Urothelium cell line (cell line): Measurements from ENCODE around the gene CADM1.

Experiments used
- DNase-seq: peaks from one replicate; pipeline ENCODE4 v3.0.0; 2011; ENCODE audit warnings: low spot score, mixed read lengths
- FAIRE-seq: peaks from 2 replicates; lab custom pipeline; 2011; peaks lifted over from hg19 to GRCh38; lab: Jason Lieb, UNC

Gene CADM1

DNA sequence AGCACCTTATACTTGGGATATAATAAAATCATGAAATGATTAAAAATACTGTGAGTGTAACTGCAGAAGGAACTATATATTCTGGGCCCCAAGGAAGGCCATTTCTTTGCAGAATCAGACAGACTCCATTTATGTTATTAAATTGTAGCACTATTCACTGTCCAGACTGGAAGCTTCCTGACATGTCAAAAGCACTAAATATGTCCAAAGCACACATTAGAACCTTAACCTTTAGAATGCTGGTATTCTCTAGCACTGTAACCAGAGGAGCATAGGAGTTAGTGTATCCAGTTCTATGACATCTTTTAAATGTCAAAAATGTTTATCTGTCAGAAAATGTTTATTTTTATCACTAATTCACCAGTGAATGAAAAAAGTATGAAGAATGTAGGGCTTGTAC lies 246.9 kb downstream of the CADM1 start:
- FAIRE-seq (no peak), DNase-seq (no peak)

DNA sequence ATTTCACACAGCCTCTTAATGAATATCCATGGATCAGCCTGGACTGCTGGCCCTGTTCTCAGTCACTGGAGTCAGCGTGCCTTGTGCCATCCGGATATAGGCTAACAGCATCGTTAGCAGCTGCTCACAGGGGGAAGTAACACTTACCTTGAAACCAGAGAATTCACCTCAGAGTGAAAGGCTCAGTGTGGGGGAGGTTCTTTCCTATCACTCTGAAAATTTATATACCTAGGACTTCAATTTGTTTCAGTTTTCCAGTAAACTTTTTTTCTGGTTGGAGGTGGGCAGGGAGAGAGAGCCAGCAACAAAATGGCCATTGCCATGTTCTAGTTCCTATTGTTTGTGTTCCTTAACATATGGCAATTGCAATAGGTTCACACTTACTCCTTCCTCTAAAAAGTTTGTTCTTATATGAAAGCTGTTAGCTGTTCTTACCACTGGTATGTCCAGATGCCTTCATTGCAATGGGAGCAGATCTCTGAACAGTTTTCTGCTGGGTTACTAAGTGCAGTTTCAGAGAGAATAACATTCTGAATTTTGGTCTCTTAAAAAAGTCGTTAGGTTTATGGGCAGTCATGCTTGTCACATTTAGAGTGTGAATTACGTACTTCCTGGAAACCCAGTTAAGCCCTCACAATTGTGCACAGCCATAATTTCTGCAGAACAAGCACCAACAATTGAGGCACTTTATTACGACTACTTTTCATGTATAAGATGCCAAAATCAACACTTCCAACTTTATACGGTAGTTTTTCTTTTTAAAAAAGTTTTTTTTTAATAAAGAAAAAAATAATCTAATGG lies 247.6 kb downstream of the CADM1 start:
- FAIRE-seq, result no peak
- no peak for DNase-seq

DNA sequence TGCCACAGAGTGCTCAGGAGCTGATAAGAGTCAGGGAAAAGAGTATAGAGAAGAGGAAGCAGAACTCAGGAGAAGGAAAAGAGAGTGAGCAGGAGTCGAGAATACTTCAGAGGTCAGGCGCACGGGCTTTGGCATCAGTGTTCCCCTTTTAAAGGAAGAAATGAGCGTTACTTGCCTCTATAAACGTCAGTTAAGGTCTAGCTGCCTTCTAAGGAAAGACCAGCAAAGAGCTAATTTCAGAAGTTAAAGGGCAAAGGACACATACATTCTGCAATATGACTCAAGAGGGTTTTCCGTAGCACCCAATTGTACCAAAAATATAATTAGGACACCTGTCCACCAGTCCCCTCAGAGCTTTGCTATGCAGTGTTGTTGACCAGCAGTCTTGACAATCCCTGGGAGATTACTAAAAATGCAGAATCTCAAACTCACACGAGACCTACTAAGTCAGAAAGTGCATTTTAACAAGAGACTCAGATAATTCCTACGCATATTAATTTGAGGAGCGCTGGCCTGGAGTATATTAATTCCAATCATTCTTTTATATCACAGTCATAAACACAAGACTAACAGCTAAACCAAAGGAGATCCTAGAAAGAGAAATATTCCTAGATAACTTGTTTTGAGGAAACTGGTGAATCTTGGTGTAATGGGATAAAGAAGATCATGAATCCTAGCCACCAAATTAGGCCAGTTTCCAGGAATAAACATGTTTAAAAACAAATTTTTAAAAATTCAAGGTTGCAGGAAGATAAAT lies 249.0 kb downstream of the CADM1 start:
- no peak for DNase-seq
- FAIRE-seq, result no peak

DNA sequence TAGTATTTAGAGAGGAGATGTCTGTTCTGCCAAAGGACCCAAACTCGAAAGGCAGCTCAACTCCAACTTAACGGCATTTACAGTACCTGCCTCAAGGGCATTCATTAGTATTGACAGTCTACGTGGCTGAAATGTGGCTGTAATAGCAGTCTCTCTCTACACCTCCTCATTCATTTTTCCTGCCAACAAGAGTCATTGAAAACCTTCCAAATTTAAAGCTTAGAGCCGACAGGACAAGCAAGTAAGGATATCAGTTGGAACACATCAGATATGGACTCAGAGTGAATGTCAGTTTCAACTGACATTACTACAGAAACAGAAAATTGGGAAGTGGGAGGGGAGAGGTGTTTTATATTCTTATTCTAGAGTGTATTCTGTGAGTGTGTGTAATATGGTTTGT lies 253.1 kb downstream of the CADM1 start:
- FAIRE-seq, result no peak
- no peak for DNase-seq

- DNase-seq (no peak), FAIRE-seq (no peak)
These were observed 255.1 kb downstream of the CADM1 start for GRCh38 chr11:115249061-115249578.

GRCh38 chr11:115247953-115248352 lies 256.3 kb downstream of the CADM1 start:
- DNase-seq (no peak), FAIRE-seq (no peak)

DNA sequence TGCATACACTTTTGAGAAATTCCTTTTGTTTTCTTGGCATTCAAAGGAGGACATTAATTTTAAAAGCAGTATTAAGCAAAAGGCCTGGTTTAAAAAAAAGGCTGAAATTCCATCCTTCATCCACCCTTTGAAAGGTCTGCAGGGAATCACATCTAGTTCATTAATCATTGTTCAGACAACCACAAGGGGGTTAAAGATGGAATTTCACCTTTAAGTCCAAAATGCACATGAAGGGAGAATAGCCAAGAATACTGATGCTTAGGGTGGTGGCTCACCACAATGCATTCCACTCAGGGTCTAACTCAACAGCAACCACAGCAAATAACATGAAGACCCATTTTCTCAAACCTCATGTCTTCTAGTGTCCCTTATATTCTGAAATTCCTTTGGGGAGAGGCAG lies 256.9 kb downstream of the CADM1 start:
- FAIRE-seq (no peak), DNase-seq (peak; percentile 49)

DNA sequence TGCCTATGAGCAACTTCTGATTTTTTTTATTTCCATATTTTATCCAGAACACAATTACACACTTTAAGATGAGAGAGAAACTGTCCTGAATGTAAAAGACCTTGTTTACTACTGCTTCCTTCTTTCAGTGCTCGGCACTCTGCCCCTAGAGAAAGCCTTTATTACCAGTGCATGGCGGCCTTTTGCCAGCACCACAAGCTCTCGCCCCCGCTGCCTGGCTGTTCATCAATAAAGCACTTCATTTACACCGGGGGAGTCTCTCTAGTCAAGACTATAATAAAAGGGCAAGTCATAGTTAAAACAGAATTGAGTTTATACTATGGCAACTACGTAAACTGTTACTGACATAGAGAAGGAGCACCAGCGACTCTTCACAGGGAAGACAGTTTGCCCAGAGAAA lies 259.5 kb downstream of the CADM1 start:
- FAIRE-seq (no peak), DNase-seq (no peak)

DNA sequence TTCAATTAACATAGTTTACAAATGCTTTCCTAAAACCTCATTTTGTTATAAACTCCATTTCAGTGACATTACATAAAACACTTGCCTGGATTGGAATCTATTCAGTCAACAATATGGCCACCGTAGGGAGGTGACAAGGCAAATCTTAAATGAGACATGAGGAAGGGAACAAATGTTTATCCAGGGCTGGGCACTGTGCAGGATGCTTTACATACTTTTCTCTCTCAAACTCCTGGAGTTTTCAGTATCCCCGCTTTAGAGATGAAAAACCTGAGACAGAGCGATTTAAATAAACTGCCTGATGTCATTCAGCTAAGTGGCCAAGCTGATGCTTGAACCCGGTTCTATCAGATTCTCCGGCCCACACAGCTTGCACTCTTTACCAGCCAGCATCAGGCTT lies 259.9 kb downstream of the CADM1 start:
- DNase-seq (no peak), FAIRE-seq (no peak)

- no peak for DNase-seq
- FAIRE-seq, result no peak
These were observed 261.2 kb downstream of the CADM1 start for GRCh38 chr11:115242982-115243381.

DNA sequence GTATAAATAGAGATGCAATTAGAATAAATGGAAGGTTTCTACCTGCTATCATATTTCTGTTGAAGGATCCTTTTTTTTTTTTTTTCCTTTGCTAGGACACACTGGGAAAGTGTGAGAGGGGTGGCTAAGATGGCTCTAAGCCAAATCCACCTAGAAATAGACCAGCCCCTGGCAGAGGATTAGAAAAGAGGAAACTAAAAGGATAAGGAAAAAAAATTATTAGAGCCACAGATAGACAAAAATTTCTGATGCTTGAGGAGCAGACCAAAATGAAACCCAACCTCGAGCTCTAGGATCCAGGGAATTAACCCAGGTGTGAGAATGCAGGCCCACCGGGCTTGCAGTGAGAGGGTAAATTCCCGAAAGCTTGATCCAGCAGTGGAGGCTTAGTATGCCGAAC lies 262.3 kb downstream of the CADM1 start:
- FAIRE-seq (no peak), DNase-seq (no peak)

- DNase-seq, result peak; percentile 20
These were observed 265.4 kb downstream of the CADM1 start for GRCh38 chr11:115238791-115239190.

GRCh38 chr11:115238086-115238485 lies 266.1 kb downstream of the CADM1 start:
- no peak for DNase-seq
- no peak for FAIRE-seq

More at GRCh38 chr11:115238791-115239190, 265.4 kb downstream of the CADM1 start:
- no peak for FAIRE-seq

DNA sequence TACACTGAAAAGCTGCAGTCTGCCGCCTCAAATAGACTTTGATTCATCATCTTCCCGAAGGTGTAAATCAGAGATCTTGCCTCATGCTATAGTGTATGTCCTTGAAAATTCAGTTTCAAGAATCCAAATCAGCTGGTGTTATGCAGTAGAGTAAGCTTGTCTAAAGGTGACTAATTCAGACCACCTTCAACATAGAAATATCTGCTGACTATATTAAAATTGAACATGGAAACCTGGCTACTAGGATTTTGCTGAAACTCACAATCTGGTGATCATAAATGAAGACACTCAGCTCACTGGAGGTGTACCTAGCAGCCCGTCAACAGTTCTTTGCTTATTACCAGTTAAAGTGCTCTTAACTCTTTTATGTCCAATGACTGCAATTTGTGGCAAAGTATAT lies 266.6 kb downstream of the CADM1 start:
- FAIRE-seq (no peak), DNase-seq (no peak)

DNA sequence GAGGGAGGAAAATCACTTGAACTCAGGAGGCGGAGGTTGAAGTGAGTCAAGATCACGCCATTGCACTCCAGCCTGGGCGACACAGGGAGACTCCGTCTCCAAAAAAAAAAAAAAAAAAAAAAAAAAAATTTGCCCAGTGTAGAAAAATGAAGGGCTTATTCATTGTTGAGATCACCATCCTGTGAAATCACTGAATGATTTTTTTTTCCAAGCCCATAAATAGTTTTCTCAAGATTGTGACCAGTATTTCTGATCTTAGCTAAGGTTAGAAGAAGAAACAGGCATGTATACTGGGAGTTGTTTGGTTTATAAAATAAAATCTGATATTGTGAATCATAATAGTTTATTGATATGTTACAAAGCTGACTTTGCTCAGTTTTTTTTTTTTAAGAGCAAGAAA lies 269.4 kb downstream of the CADM1 start:
- DNase-seq (no peak), FAIRE-seq (no peak)

GRCh38 chr11:115226556-115226955 lies 277.7 kb downstream of the CADM1 start:
- no peak for FAIRE-seq
- peak; percentile 84 for DNase-seq

- FAIRE-seq (no peak), DNase-seq (no peak)
These were observed 279.7 kb downstream of the CADM1 start for GRCh38 chr11:115224551-115224950.

DNA sequence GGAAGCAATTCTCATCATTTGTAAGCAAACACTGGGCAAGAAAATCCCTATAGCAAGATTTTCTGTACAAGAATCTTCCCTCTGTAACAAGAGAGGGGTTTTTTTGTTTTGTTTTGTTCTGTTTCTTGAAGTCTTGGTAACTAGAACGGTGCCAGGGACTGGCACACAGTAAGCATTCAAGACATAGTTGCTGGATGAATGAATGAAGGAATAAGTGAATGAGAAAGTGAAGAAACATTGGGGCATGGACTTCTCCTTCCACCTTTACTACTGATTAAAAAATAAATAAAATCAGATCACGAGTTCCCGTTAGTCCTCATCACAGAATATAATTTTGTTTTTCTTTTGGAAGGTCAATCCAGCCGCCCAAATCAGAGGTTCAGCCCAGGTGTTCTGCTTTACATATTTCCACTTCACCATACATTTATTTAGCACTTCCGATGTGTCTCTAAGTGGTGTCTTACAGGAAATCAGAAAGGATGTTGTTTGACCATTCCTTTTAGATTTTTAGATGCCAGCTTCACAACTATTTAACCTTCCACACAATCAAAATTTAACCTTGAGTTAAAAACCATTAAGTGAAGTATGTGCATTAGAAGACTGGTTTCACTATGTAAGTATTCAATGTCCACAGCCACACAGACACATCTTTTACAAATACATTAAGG lies 281.2 kb downstream of the CADM1 start:
- DNase-seq, result no peak
- FAIRE-seq, result no peak

DNA sequence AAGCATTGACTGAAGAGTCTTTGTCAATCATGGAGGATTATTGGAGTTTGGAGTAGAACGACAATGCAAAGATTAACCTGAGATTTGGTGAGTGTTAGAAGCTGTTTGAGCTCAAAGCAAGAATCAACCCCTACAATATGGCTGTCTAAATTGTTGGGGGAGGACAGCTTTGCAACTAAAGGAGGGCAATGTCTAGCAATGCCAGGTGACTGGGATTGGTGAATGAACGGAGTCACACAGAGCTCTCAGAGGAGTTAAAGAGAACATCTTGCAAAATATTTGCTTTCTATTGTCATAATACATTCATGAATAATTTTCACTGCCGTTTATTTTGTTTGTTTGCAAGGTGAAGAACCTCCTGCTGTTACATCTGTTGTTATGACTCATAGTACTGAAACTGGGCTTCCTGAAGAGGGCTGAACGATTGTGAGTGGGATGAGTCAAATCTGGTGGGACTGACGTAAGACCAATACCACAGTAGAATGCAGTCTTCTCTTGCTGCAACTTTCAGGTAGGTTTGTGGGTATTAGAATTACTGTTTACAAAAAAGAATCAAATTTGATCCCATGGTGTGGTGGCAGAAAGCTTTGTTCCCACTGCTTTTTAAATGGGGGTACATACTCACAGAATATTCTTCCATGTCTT lies 281.9 kb downstream of the CADM1 start:
- DNase-seq, result peak; percentile 89
- FAIRE-seq, result peak; percentile 83

GRCh38 chr11:115221461-115222069 lies 282.6 kb downstream of the CADM1 start:
- peak; percentile 18 for DNase-seq
- FAIRE-seq, result no peak

GRCh38 chr11:115220911-115221310 lies 283.3 kb downstream of the CADM1 start:
- FAIRE-seq (no peak), DNase-seq (no peak)
